Measurements from ENCODE around the gene ALOX15.
"Not testable (repeated sequence)": the region's sequence is repeated elsewhere in the genome, so short reads cannot be mapped to it uniquely, and the experiment has no call there.

The ALOX15 gene

GRCh38 chr17:4590042-4590441 is 51.4 kb downstream of the ALOX15 start:
- H3K36me3 ChIP-seq (replicated peaks); DNase-seq (ENCODE audit: low spot score in 2 of 2); H3K4me1 ChIP-seq; H3K9me3 ChIP-seq; H3K4me3 ChIP-seq; in situ Hi-C loops (cut with MboI; ENCODE audit: low sequenced_read_pairs); H3K27me3 ChIP-seq (ENCODE audit: low read depth): not testable (repeated sequence)

- H3K4me3 ChIP-seq = no peak overlapping the region
- H3K27me3 ChIP-seq (ENCODE audit: low read depth) = no peaks in the 10 kb centered on the region
- no peak for DNase-seq (ENCODE audit: low spot score in 2 of 2)
Observed at GRCh38 chr17:4588898-4589625, 52.4 kb downstream of the ALOX15 start.

GRCh38 chr17:4588391-4588790 is 53.1 kb downstream of the ALOX15 start:
- DNase-seq (ENCODE audit: low spot score in 2 of 2) = no peak
- H3K9me3 ChIP-seq = no peaks in the 10 kb centered on the region
- H3K4me1 ChIP-seq = no peaks in the 10 kb centered on the region; the same call in 1 of the 2 replicates
- no peaks in the 10 kb centered on the region for H3K36me3 ChIP-seq (replicated peaks)
- H3K27me3 ChIP-seq (ENCODE audit: low read depth) = no peaks in the 10 kb centered on the region
- in situ Hi-C loops (cut with MboI; ENCODE audit: low sequenced_read_pairs) = no loop called here
- no peak overlapping the region for H3K4me3 ChIP-seq

More at GRCh38 chr17:4588898-4589625, 52.4 kb downstream of the ALOX15 start:
- no peaks in the 10 kb centered on the region for H3K36me3 ChIP-seq (replicated peaks)
- H3K4me1 ChIP-seq = no peaks in the 10 kb centered on the region
- H3K9me3 ChIP-seq = no peaks in the 10 kb centered on the region
- in situ Hi-C loops (cut with MboI; ENCODE audit: low sequenced_read_pairs) = no loop called here

- no peaks in the 10 kb centered on the region for H3K9me3 ChIP-seq
- H3K4me3 ChIP-seq = no peak overlapping the region
- no peaks in the 10 kb centered on the region; the same call in 1 of the 2 replicates for H3K4me1 ChIP-seq
- in situ Hi-C loops (cut with MboI; ENCODE audit: low sequenced_read_pairs) = no loop called here
- H3K36me3 ChIP-seq (replicated peaks) = no peaks in the 10 kb centered on the region
- H3K27me3 ChIP-seq (ENCODE audit: low read depth) = no peaks in the 10 kb centered on the region
- no peak for DNase-seq (ENCODE audit: low spot score in 2 of 2)
Observed at GRCh38 chr17:4587803-4588202, 53.7 kb downstream of the ALOX15 start.

- Histone ChIP-seq H3K9me3 (no peaks in the 10 kb centered on the region), H3K36me3 (replicated peaks) (no peaks in the 10 kb centered on the region), H3K27me3 (ENCODE audit: low read depth) (no peaks in the 10 kb centered on the region), H3K4me1 (no peaks in the 10 kb centered on the region; the same call in 1 of the 2 replicates), H3K4me3 (no peak overlapping the region)
- in situ Hi-C loops (cut with MboI; ENCODE audit: low sequenced_read_pairs) = no loop called here
- no peak for DNase-seq (ENCODE audit: low spot score in 2 of 2)
Observed at GRCh38 chr17:4587195-4587594, 54.3 kb downstream of the ALOX15 start.

- no peak for DNase-seq (ENCODE audit: low spot score in 2 of 2)
- in situ Hi-C loops (cut with MboI; ENCODE audit: low sequenced_read_pairs) = no loop called here
- no peaks in the 10 kb centered on the region for H3K36me3 ChIP-seq (replicated peaks)
- no peaks in the 10 kb centered on the region for H3K9me3 ChIP-seq
- H3K4me1 ChIP-seq = no peaks in the 10 kb centered on the region; the same call in 1 of the 2 replicates
- H3K27me3 ChIP-seq (ENCODE audit: low read depth) = no peaks in the 10 kb centered on the region
- H3K4me3 ChIP-seq = no peak overlapping the region
Observed at GRCh38 chr17:4586043-4586442, 55.4 kb downstream of the ALOX15 start.

- Histone ChIP-seq H3K36me3 (replicated peaks) (no peaks in the 10 kb centered on the region), H3K4me3 (no peak overlapping the region), H3K27me3 (ENCODE audit: low read depth) (no peaks in the 10 kb centered on the region), H3K9me3 (no peaks in the 10 kb centered on the region), H3K4me1 (no peaks in the 10 kb centered on the region; the same call in 1 of the 2 replicates)
- in situ Hi-C loops (cut with MboI; ENCODE audit: low sequenced_read_pairs) = no loop called here
- no peak for DNase-seq (ENCODE audit: low spot score in 2 of 2)
Observed at GRCh38 chr17:4585638-4585994, 55.9 kb downstream of the ALOX15 start.

GRCh38 chr17:4584917-4585637 is 56.4 kb downstream of the ALOX15 start:
- H3K4me1 ChIP-seq = no peaks in the 10 kb centered on the region; the same call in 1 of the 2 replicates
- H3K9me3 ChIP-seq = no peaks in the 10 kb centered on the region
- DNase-seq (ENCODE audit: low spot score in 2 of 2) = no peak
- peak overlapping the region; percentile 11; the same call in 1 of the 2 replicates for H3K4me3 ChIP-seq
- no peaks in the 10 kb centered on the region for H3K27me3 ChIP-seq (ENCODE audit: low read depth)
- no peaks in the 10 kb centered on the region for H3K36me3 ChIP-seq (replicated peaks)
- in situ Hi-C loops (cut with MboI; ENCODE audit: low sequenced_read_pairs) = no loop called here

GRCh38 chr17:4584101-4584916 is 57.2 kb downstream of the ALOX15 start, which contains the start of gene SMTNL2:
Gene SMTNL2 (plus strand): TSS chr17:4584529. CDS start chr17:4584606, 77 bp downstream.
- in situ Hi-C loops (cut with MboI; ENCODE audit: low sequenced_read_pairs) = no loop called here
- Histone ChIP-seq H3K4me3 (peak within 1 kb of the TSS; percentile 49), H3K9me3 (no peaks in the 10 kb centered on the region), H3K27me3 (ENCODE audit: low read depth) (no peaks in the 10 kb centered on the region), H3K36me3 (replicated peaks) (no peaks in the 10 kb centered on the region), H3K4me1 (no peaks in the 10 kb centered on the region; the same call in 1 of the 2 replicates)
- DNase-seq (ENCODE audit: low spot score in 2 of 2) = peak in 1 of 2 experiments; percentile 83

- Histone ChIP-seq H3K4me1 (no peaks in the 10 kb centered on the region; the same call in 1 of the 2 replicates), H3K36me3 (replicated peaks) (no peaks in the 10 kb centered on the region), H3K4me3 (peak overlapping the region; percentile 49), H3K9me3 (no peaks in the 10 kb centered on the region), H3K27me3 (ENCODE audit: low read depth) (no peaks in the 10 kb centered on the region)
- in situ Hi-C loops (cut with MboI; ENCODE audit: low sequenced_read_pairs) = no loop called here
- DNase-seq (ENCODE audit: low spot score in 2 of 2) = peak; percentile 79 to 80
Observed at GRCh38 chr17:4583782-4584100, 57.7 kb downstream of the ALOX15 start.

GRCh38 chr17:4583206-4583605 is 58.3 kb downstream of the ALOX15 start:
- H3K36me3 ChIP-seq (replicated peaks) = no peaks in the 10 kb centered on the region
- in situ Hi-C loops (cut with MboI; ENCODE audit: low sequenced_read_pairs) = no loop called here
- no peak for DNase-seq (ENCODE audit: low spot score in 2 of 2)
- H3K4me3 ChIP-seq = no peak overlapping the region
- H3K27me3 ChIP-seq (ENCODE audit: low read depth) = no peaks in the 10 kb centered on the region
- no peaks in the 10 kb centered on the region; the same call in 1 of the 2 replicates for H3K4me1 ChIP-seq
- H3K9me3 ChIP-seq = no peaks in the 10 kb centered on the region

GRCh38 chr17:4582691-4583090 is 58.8 kb downstream of the ALOX15 start:
- Histone ChIP-seq H3K27me3 (ENCODE audit: low read depth) (no peaks in the 10 kb centered on the region), H3K4me1 (no peaks in the 10 kb centered on the region; the same call in 1 of the 2 replicates), H3K36me3 (replicated peaks) (no peaks in the 10 kb centered on the region), H3K4me3 (no peak overlapping the region), H3K9me3 (no peaks in the 10 kb centered on the region)
- no peak for DNase-seq (ENCODE audit: low spot score in 2 of 2)
- in situ Hi-C loops (cut with MboI; ENCODE audit: low sequenced_read_pairs) = no loop called here

GRCh38 chr17:4582101-4582501 is 59.4 kb downstream of the ALOX15 start:
- in situ Hi-C loops (cut with MboI; ENCODE audit: low sequenced_read_pairs) = no loop called here
- Histone ChIP-seq H3K36me3 (replicated peaks) (no peaks in the 10 kb centered on the region), H3K4me1 (no peaks in the 10 kb centered on the region; the same call in 1 of the 2 replicates), H3K9me3 (no peaks in the 10 kb centered on the region), H3K27me3 (ENCODE audit: low read depth) (no peaks in the 10 kb centered on the region), H3K4me3 (no peak overlapping the region)
- no peak for DNase-seq (ENCODE audit: low spot score in 2 of 2)

All from HAP-1 (cell line).